GM23248 (cell line): ENCODE results near the gene RARA.

Experiments
- EZH2 ChIP-seq: fragments of 200-600 bp; sonication (generic); IDR thresholded peaks from 2 replicates; pipeline ENCODE4 v1.6.1; 2018; ENCODE audit warnings: antibody characterized with exemption, mild to moderate bottlenecking; ENCODE audit not compliant: insufficient read depth, poor library complexity, severe bottlenecking
- EZH2phosphoT487 ChIP-seq: fragments of 200-600 bp; sonication (generic); IDR thresholded peaks from 2 replicates; pipeline ENCODE4 v1.6.1; 2018; ENCODE audit warnings: antibody characterized with exemption, moderate library complexity, mild to moderate bottlenecking, low read depth; ENCODE audit not compliant: insufficient read depth

GRCh38 chr17:40317345-40317873 is 8.4 kb downstream of the RARA start:
- TF ChIP-seq EZH2 = no peak
- TF ChIP-seq EZH2phosphoT487 = no peak
